ENCODE data around the gene COG4.

The COG4 gene

DNA sequence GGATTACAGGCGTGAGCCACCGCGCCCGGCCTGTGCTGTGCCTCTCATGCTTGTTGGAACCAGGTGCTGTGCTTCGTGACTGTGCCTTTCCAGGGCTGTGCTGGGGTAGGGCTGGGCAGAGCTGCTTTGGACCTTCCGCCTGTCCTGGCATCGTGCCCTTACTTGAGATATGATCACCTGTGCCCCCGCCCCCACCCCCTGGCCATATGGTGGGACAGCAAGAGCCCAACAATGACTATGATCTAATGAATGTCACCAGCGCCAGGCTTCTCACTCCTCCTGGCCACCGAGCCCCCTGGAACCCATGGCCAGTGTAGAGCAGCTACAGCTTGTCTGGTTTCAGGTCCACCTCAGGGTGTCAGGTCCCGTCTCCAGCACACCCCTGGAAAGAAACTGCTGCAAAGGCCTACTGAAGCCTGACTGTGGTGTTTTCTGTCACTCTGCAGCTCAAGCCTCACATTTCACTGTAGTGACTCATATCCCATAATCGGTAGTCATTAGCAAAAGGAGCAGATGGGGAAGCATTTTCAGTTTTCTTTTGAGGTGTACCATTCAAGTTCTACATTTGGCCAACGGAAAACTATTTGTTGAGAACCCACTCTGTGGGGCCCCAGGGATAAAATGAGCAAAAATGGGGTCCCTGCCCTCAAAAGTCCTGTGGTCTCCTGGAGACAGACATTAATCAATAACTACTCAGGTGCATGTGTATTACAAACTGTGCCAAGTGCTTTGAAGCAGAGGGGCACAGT is 46.9 kb downstream of the COG4 start:
- in situ Hi-C loops (cut with MboI; ENCODE audit: low sequenced_read_pairs, unreplicated experiment): no loop called here

DNA sequence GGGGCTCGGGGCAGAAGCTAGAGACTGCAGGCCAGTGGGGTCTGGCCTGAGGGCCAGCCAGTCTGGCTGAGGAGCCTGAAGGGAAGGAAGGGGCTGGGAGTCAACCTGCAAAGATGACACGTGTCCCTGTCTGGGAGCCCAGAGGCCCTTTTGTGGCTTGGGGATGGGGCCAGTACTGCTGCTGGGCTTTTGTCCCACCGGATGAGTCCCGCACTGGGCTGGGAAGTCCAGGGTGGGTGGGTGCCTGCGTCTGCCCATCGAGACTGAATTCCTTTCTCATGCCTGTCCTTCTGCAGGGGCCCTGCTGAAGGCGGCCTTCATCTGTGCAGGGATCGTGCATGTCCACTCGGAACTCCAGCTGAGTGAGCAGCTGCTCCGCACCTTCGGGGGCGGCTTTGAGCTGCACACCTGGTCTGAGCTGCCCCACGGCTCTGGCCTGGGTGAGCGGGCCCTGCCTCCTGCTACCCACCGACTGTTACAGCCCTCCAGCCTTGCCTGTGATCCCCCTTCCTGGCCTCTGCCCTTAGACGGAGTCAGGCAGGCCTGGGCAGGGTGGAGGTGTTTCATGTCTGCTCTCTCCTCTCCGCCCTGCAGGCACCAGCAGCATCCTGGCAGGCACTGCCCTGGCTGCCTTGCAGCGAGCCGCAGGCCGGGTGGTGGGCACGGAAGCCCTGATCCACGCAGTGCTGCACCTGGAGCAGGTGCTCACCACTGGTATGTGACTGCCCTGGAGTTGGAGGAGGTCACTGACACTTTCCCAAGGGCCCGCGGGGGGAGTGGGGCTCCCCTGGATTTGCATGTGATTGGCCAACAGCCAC is 48.1 kb downstream of the COG4 start:
- TF ChIP-seq, protein P1, sequence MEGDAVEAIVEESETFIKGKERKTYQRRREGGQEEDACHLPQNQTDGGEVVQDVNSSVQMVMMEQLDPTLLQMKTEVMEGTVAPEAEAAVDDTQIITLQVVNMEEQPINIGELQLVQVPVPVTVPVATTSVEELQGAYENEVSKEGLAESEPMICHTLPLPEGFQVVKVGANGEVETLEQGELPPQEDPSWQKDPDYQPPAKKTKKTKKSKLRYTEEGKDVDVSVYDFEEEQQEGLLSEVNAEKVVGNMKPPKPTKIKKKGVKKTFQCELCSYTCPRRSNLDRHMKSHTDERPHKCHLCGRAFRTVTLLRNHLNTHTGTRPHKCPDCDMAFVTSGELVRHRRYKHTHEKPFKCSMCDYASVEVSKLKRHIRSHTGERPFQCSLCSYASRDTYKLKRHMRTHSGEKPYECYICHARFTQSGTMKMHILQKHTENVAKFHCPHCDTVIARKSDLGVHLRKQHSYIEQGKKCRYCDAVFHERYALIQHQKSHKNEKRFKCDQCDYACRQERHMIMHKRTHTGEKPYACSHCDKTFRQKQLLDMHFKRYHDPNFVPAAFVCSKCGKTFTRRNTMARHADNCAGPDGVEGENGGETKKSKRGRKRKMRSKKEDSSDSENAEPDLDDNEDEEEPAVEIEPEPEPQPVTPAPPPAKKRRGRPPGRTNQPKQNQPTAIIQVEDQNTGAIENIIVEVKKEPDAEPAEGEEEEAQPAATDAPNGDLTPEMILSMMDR (IDR thresholded peaks at IDR 0.05; ENCODE audit: borderline replicate concordance, control extremely low read depth, extremely low read depth, insufficient read depth, missing control alignments): no peak
- DNase-seq (ENCODE audit: low spot score): peak; percentile 34
- in situ Hi-C loops (cut with MboI; ENCODE audit: low sequenced_read_pairs, unreplicated experiment): no loop called here

More for the DNA sequence above, 46.9 kb downstream of the COG4 start:
- DNase-seq (ENCODE audit: low spot score): peak; percentile 96
- TF ChIP-seq, protein P1 (IDR thresholded peaks at IDR 0.05; ENCODE audit: borderline replicate concordance, control extremely low read depth, extremely low read depth, insufficient read depth, missing control alignments): no peak

DNA sequence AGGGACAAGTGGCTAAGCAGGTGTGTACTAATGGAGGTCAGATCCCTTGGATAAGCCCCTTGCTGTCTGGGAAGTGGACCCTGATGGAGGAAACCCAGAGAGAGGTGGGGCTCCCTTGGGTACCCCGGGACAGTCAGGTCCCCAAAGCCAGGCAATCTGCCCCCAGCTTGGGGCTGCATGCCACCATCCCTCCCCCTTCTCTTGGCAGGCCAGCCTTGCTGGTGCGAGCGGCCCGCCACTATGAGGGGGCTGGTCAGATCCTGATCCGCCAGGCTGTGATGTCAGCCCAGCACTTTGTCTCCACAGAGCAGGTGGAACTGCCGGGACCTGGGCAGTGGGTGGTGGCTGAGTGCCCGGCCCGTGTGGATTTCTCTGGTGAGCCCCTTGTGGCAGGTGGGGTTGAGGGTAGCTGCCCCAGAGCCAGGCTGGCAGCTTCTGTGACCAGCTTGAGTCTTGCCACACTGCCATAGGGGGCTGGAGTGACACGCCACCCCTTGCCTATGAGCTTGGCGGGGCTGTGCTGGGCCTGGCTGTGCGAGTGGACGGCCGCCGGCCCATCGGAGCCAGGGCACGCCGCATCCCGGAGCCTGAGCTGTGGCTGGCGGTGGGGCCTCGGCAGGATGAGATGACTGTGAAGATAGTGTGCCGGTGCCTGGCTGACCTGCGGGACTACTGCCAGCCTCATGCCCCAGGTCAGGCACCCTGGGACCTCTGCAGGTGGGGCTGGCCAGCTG is 48.9 kb downstream of the COG4 start:
- in situ Hi-C loops (cut with MboI; ENCODE audit: low sequenced_read_pairs, unreplicated experiment): no loop called here
- no peak for DNase-seq (ENCODE audit: low spot score)
- TF ChIP-seq, protein P1 (IDR thresholded peaks at IDR 0.05; ENCODE audit: borderline replicate concordance, control extremely low read depth, extremely low read depth, insufficient read depth, missing control alignments): no peak

DNA sequence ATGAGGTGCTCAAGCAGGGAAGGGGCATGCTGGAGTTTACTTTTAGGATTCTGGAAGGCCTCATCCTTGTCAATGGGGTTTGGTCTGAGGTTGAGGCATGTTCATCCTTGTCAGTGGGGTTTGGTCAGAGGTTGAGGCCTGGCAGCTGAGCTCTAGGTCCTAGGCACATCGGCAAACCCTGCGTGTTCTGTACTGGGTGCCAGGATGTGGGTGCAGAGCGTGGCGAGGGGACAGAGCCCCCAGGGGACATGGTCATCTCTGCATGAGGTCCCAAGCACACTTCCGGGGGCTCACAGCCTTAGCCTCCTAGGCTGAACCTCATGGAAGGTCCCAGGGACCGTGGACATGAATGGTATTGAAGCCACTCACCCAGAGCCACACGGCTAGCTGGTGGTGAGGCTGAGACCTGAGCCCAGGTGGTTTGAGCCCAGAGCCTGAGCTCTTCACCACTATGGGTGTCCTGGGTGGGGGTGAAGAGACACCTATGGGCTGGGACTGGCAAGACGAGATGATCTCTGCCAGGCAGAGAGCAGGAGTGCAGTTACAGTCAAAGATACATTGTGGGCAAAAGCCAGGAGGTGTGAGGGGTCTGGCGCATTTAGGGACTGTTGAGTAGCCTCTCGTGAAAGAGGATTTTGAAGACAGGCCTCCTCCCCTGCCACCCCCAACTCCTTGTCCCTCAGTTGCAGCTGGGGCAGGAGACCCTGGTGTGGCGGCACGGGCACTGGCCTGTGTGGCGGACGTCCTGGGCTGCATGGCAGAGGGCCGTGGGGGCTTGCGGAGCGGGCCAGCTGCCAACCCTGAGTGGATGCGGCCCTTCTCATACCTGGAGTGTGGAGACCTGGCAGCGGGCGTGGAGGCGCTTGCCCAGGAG is 49.7 kb downstream of the COG4 start:
- in situ Hi-C loops (cut with MboI; ENCODE audit: low sequenced_read_pairs, unreplicated experiment): no loop called here
- DNase-seq (ENCODE audit: low spot score): peak; percentile 32
- TF ChIP-seq, protein P1 (IDR thresholded peaks at IDR 0.05; ENCODE audit: borderline replicate concordance, control extremely low read depth, extremely low read depth, insufficient read depth, missing control alignments): no peak

DNA sequence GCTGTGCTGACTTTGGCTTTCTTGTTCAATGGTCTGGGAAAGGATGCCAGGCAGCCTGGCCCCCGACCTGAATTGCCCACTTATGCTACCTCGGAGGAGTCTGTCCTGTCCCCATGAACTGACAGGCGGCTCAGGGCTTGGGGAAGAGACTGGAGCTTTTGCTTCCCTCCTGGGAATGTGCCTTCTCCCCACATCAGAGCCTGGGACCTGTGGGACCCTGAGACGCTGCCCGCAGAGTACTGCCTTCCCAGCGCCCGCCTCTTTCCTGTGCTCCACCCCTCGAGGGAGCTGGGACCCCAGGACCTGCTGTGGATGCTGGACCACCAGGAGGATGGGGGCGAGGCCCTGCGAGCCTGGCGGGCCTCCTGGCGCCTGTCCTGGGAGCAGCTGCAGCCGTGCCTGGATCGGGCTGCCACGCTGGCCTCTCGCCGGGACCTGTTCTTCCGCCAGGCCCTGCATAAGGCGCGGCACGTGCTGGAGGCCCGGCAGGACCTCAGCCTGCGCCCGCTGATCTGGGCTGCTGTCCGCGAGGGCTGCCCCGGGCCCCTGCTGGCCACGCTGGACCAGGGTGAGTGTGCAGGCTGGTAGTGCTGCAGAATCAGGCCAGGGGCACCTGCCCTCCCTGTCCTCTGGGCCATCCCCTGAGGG is 50.4 kb downstream of the COG4 start:
- in situ Hi-C loops (cut with MboI; ENCODE audit: low sequenced_read_pairs, unreplicated experiment): no loop called here
- TF ChIP-seq, protein P1 (IDR thresholded peaks at IDR 0.05; ENCODE audit: borderline replicate concordance, control extremely low read depth, extremely low read depth, insufficient read depth, missing control alignments): no peak
- no peak for DNase-seq (ENCODE audit: low spot score)
